ENCODE data around the gene HTR3C. TPM values are rescaled to one million over a fixed set of nuclear protein-coding genes. Genes with fewer than 3 reads are reported as not detected.
"Not testable (repeated sequence)": the region's sequence is repeated elsewhere in the genome, so short reads cannot be mapped to it uniquely, and the experiment has no call there.

The HTR3C gene
- total and polyA plus RNA-seq, 10 donors: not detected

DNA sequence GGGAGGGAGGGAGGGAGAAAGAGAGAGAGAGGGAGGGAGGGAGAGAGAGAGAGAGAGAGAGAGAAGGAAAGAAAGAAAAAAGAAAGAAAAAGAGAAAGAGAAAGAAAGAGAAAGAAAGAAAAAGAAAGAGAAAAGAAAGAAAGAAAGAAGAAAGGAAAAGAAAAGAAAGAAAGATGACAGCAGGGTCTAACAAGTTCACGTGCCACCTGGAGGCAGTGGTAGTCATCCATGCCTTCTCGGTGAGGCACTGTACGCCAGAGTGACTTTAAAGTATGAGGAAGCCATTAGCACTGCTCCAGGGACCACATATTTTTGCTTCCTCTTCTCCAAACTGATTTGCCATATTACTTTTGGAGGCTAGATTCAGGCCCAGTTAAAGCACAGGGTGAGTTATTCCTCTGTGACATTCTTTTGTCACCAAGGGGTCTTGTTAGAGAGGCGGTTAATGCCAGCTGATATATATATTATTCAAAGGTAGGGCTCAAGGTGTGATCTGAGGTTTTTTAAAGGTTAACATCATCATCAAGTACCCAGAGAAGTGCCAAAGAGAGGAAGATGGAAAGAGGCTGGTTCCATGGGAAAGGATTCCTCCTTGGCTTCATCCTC lies 21.6 kb upstream of the HTR3C start, which contains the start of gene HTR3D:
HTR3D (plus strand) TSS at position 556 of the 606 bp plus-strand sequence; CDS start at position 556, 0 bp downstream.
- no peak for TF ChIP-seq POLR2A (IDR thresholded peaks at IDR 0.05)
- TF ChIP-seq, protein P1, sequence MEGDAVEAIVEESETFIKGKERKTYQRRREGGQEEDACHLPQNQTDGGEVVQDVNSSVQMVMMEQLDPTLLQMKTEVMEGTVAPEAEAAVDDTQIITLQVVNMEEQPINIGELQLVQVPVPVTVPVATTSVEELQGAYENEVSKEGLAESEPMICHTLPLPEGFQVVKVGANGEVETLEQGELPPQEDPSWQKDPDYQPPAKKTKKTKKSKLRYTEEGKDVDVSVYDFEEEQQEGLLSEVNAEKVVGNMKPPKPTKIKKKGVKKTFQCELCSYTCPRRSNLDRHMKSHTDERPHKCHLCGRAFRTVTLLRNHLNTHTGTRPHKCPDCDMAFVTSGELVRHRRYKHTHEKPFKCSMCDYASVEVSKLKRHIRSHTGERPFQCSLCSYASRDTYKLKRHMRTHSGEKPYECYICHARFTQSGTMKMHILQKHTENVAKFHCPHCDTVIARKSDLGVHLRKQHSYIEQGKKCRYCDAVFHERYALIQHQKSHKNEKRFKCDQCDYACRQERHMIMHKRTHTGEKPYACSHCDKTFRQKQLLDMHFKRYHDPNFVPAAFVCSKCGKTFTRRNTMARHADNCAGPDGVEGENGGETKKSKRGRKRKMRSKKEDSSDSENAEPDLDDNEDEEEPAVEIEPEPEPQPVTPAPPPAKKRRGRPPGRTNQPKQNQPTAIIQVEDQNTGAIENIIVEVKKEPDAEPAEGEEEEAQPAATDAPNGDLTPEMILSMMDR (IDR thresholded peaks at IDR 0.05 in 8 of 11, conservative IDR thresholded peaks at IDR 0.05 in 3 of 11): no peak
- no peak for TF ChIP-seq POLR2AphosphoS5 (IDR thresholded peaks at IDR 0.05)
- H3K36me3 ChIP-seq: no peaks in the 10 kb centered on the region
- intact Hi-C loops (cut with DNase I; ENCODE audit: low total_unique reads): no loop called here
- H3K4me1 ChIP-seq: no peaks in the 10 kb centered on the region
- no peaks in the 10 kb centered on the region for H3K9me3 ChIP-seq
- H3K4me3 ChIP-seq: no peak within 1 kb of the TSS
- peaks cover 0 to 4% (median 0%) of the 10 kb centered on the region in 7 donors for H3K27me3 ChIP-seq (replicated peaks in 1 of 7)
- WGBS, 5 donors: 52 to 62% (median 58%) methylated on average over 4 of the region's 4 CpGs
- DNase-seq: no peak
- no peak within 1 kb of the TSS for H3K27ac ChIP-seq

DNA sequence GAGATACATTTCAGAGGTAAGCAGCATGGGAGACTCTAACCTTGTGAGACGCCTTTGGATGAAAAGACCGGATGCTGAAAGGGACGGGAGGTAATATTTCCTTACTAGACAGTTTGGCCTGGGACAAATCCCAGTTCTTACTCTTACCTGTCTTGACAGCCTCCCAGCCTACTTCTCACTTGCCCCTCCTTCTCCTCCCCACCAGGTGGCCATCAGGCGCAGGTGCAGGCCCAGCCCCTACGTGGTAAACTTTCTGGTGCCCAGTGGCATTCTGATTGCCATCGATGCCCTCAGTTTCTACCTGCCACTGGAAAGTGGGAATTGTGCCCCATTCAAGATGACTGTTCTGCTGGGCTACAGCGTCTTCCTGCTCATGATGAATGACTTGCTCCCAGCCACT lies 15.0 kb upstream of the HTR3C start:
- intact Hi-C loops (cut with DNase I; ENCODE audit: low total_unique reads): no loop called here
- Histone ChIP-seq H3K27me3 (replicated peaks in 1 of 7) (peaks cover 0 to 4% (median 0%) of the 10 kb centered on the region in 7 donors), H3K36me3 (no peaks in the 10 kb centered on the region), H3K4me3 (no peak overlapping the region), H3K27ac (no peak overlapping the region), H3K9me3 (no peaks in the 10 kb centered on the region), H3K4me1 (no peaks in the 10 kb centered on the region)
- WGBS, 5 donors: 66 to 83% (median 70%) methylated on average over 7 of the region's 7 CpGs
- no peak for DNase-seq
- TF ChIP-seq, protein P1 (IDR thresholded peaks at IDR 0.05 in 8 of 11, conservative IDR thresholded peaks at IDR 0.05 in 3 of 11): no peak
- TF ChIP-seq POLR2AphosphoS5 (IDR thresholded peaks at IDR 0.05) (no peak), POLR2A (IDR thresholded peaks at IDR 0.05) (no peak)

DNA sequence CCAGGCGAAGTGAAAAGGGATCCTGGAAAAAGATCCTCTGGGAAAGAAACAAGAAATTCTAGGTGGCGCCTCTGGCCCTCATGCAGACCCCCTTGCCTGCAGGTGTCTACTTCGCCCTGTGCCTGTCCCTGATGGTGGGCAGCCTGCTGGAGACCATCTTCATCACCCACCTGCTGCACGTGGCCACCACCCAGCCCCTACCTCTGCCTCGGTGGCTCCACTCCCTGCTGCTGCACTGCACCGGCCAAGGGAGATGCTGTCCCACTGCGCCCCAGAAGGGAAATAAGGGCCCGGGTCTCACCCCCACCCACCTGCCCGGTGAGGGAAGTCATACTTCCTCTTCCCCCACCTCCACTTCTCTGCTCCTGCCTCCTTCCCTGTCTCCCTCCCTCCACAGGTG lies 14.5 kb upstream of the HTR3C start:
- H3K27ac ChIP-seq; H3K4me1 ChIP-seq; H3K27me3 ChIP-seq (replicated peaks in 1 of 7); H3K4me3 ChIP-seq; intact Hi-C loops (cut with DNase I; ENCODE audit: low total_unique reads); DNase-seq; H3K36me3 ChIP-seq; H3K9me3 ChIP-seq: not testable (repeated sequence)
- WGBS, 5 donors: 62 to 75% (median 69%) methylated on average over 7 to 9 of the region's 9 CpGs

DNA sequence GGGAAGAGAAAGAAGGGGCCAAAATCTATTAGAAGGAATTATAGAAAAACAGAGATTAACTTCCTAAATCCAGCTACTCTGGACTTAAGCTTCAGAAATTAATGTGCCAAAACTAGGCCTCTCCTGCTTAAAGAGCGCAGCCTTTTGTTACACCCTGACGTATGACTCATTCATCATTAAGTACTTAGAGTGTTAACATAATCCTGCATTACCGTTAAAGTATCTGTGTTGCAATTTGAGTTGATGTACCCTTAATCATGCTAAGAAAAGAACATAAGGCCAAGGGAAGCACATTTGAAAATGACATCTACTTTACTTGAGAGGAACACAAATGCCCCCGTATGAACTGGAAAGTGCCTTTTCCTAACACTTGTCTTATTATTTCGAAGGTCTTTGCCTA lies 13.4 kb upstream of the HTR3C start:
- Histone ChIP-seq H3K4me3 (no peak overlapping the region), H3K27me3 (replicated peaks in 1 of 7) (no peaks in the 10 kb centered on the region), H3K4me1 (no peaks in the 10 kb centered on the region), H3K36me3 (no peaks in the 10 kb centered on the region), H3K9me3 (no peaks in the 10 kb centered on the region), H3K27ac (no peak overlapping the region)
- 68 to 85% (median 76%) methylated on average over 5 of the region's 5 CpGs for WGBS, 5 donors
- DNase-seq: no peak
- intact Hi-C loops (cut with DNase I; ENCODE audit: low total_unique reads): no loop called here
- TF ChIP-seq, protein P1 (IDR thresholded peaks at IDR 0.05 in 8 of 11, conservative IDR thresholded peaks at IDR 0.05 in 3 of 11): no peak
- TF ChIP-seq POLR2A (IDR thresholded peaks at IDR 0.05): no peak
- TF ChIP-seq POLR2AphosphoS5 (IDR thresholded peaks at IDR 0.05): no peak

Data from spleen (tissue), 11 donors.